Endothelial cell of umbilical vein (primary cell): ENCODE measurements around the gene MOGAT3. TPM values are rescaled to one million over a fixed set of nuclear protein-coding genes. Genes with fewer than 3 reads are reported as not detected.

Source experiments
- BruUV-seq: library from RNA; stranded (reverse); fragments of 400-500 nt; replicated peaks from 2 replicates; lab custom pipeline; 2021; lab: Mats Ljungman, UMichigan
- CTCF ChIA-PET: fragments of 300-600, 350-600 bp; sonication (Branson Sonifier 250); formaldehyde crosslinking; loops from one replicate; lab custom pipeline; 2021; ENCODE audit warnings: antibody characterized with exemption, inconsistent platforms; lab: Charles Lee
- POLR2A ChIA-PET: fragments of 300-600, 350-600 bp; sonication (Branson Sonifier 250); formaldehyde crosslinking; loops from one replicate; lab custom pipeline; 2021; ENCODE audit warnings: antibody characterized with exemption, inconsistent platforms; lab: Charles Lee
- DNase-seq: peaks from one replicate; pipeline ENCODE4 v3.0.0-alpha.2; 2011; ENCODE audit warnings: low read depth, low spot score
- FAIRE-seq: peaks from 2 replicates; lab custom pipeline; 2011; peaks lifted over from hg19 to GRCh38; lab: Jason Lieb, UNC
- H2AFZ ChIP-seq: 2 replicates; pipeline ENCODE4 v1.6.0; 2012; ENCODE audit warnings: low read depth, low read length, control low read depth, inconsistent platforms
- H3K27ac ChIP-seq: 2 replicates; pipeline ENCODE4 v1.5.1; 2011; ENCODE audit warnings: low read depth, mild to moderate bottlenecking, control low read depth, low read length, moderate library complexity; ENCODE audit not compliant: insufficient read depth
- H3K27me3 ChIP-seq, 2 experiments: 2 replicates each; pipeline versions ENCODE4 v1.6.0 to v1.6.1; 2011; ENCODE audit warnings: low read length in 2 of 2, mixed read lengths in 1 of 2; ENCODE audit not compliant: control insufficient read depth in 2 of 2, insufficient read depth in 2 of 2
- H3K36me3 ChIP-seq, 2 experiments: 2 replicates in 1 of 2; 3 replicates in 1 of 2; pipeline ENCODE4 v1.5.1; 2011; ENCODE audit warnings: low read length in 2 of 2, mild to moderate bottlenecking in 1 of 2, moderate library complexity in 1 of 2; ENCODE audit not compliant: control insufficient read depth in 2 of 2, insufficient read depth in 2 of 2; ENCODE audit errors: extremely low read depth in 1 of 2
- H3K4me1 ChIP-seq: 3 replicates; pipeline ENCODE4 v1.5.1; 2011; ENCODE audit warnings: mild to moderate bottlenecking, low read length; ENCODE audit not compliant: control insufficient read depth, insufficient read depth; ENCODE audit errors: extremely low read depth
- H3K4me2 ChIP-seq: 2 replicates; pipeline ENCODE4 v1.6.1; 2011; ENCODE audit warnings: low read length, control low read depth, mixed read lengths; ENCODE audit not compliant: insufficient read depth
- H3K4me3 ChIP-seq, 3 experiments: fragments of 200-600 bp in 1 of 3; sonication (generic), shearing (Covaris generic) in 1 of 3; replicated peaks in 1 of 3; 2 replicates each; pipeline ENCODE4 v1.5.1; 2011 to 2016; ENCODE audit warnings: control low read depth in 3 of 3, low read length in 3 of 3, mild to moderate bottlenecking in 2 of 3, inconsistent platforms in 1 of 3, low read depth in 1 of 3, moderate library complexity in 1 of 3; ENCODE audit not compliant: insufficient read depth in 1 of 3
- H3K79me2 ChIP-seq: 2 replicates; pipeline ENCODE4 v1.6.0; 2012; ENCODE audit warnings: low read length, inconsistent platforms; ENCODE audit not compliant: control insufficient read depth, insufficient read depth
- H3K9ac ChIP-seq: replicated peaks from 2 replicates; pipeline ENCODE3; 2011; ENCODE audit warnings: low read length, control low read depth; ENCODE audit not compliant: insufficient read depth; ENCODE audit errors: extremely low read depth
- H3K9me1 ChIP-seq: replicated peaks from 3 replicates; pipeline ENCODE4 v1.6.0; 2011; ENCODE audit warnings: mild to moderate bottlenecking, low read length; ENCODE audit not compliant: control insufficient read depth, insufficient read depth; ENCODE audit errors: extremely low read depth
- H3K9me3 ChIP-seq: replicated peaks from 2 replicates; pipeline ENCODE4 v1.5.1; 2012; ENCODE audit warnings: low read length, inconsistent platforms; ENCODE audit not compliant: control insufficient read depth, insufficient read depth
- H4K20me1 ChIP-seq: replicated peaks from 2 replicates; pipeline ENCODE3; 2011; ENCODE audit warnings: mild to moderate bottlenecking, low read length; ENCODE audit not compliant: control insufficient read depth, insufficient read depth; ENCODE audit errors: extremely low read depth
- EZH2 ChIP-seq: IDR thresholded peaks from 2 replicates; pipeline ENCODE4 v1.6.1; 2012; ENCODE audit warnings: borderline replicate concordance, low read depth, mild to moderate bottlenecking, moderate library complexity, low read length, inconsistent platforms; ENCODE audit not compliant: severe bottlenecking
- FOS ChIP-seq: IDR thresholded peaks from 2 replicates; pipeline ENCODE4 v1.6.1; 2011; ENCODE audit warnings: mild to moderate bottlenecking, low read length, moderate library complexity, borderline replicate concordance; ENCODE audit not compliant: insufficient read depth
- GATA2 ChIP-seq: IDR thresholded peaks from 2 replicates; pipeline ENCODE4 v1.7.0; 2011; ENCODE audit warnings: low read depth, mild to moderate bottlenecking, moderate library complexity, mixed read lengths, low read length; ENCODE audit not compliant: insufficient read length, insufficient read depth
- JUN ChIP-seq: IDR thresholded peaks from 2 replicates; pipeline ENCODE4 v1.6.1; 2011; ENCODE audit warnings: borderline replicate concordance, low read depth; ENCODE audit not compliant: insufficient read length, insufficient read depth
- MYC ChIP-seq: IDR thresholded peaks from one replicate; pipeline ENCODE4 v1.6.1; 2011; ENCODE audit warnings: mild to moderate bottlenecking, low read depth, low read length
- POLR2A ChIP-seq: IDR thresholded peaks from 2 replicates; pipeline ENCODE4 v1.6.1; 2012; ENCODE audit warnings: low read depth, mild to moderate bottlenecking, control low read depth, low read length
- POLR2AphosphoS5 ChIP-seq: IDR thresholded peaks from 2 replicates; pipeline ENCODE4 v1.6.1; 2012; ENCODE audit warnings: low read depth, mild to moderate bottlenecking, control low read depth, low read length, moderate library complexity; ENCODE audit not compliant: insufficient read depth
- dilution Hi-C: fragments of 300-500 bp; cut with MboI; formaldehyde crosslinking; loops from one replicate; pipeline ENCODE4 v1.15.0; 2019; ENCODE audit warnings: low sequenced_read_pairs; ENCODE audit not compliant: extremely low pct_ligation_motif_present
- intact Hi-C: fragments of 100-400 bp; cut with micrococcal nuclease; formaldehyde crosslinking; loops from one replicate; pipeline ENCODE4 v1.10.0; 2022
- polyA plus RNA-seq, 4 experiments: library from polyadenylated mRNA; depleted of rRNA in 3 of 4; stranded (reverse) in 3 of 4; unstranded in 1 of 4; fragments of >200 nt; gene quantifications; 2 replicates each; pipeline versions ENCODE4 v1.2.1 to v1.2.3, GENCODE V29; 2011 to 2012; ENCODE audit warnings: missing spikeins in 1 of 4
- total RNA-seq: library from RNA; stranded (reverse); gene quantifications from 2 replicates; pipeline ENCODE4 v1.2.3, GENCODE V29; 2021
- TF ChIP-seq, protein P1 (sequence below), 2 donors: IDR thresholded peaks; 1 replicate in 1 of 2; 2 replicates in 1 of 2; pipeline ENCODE4 v1.5.1; 2011; ENCODE audit warnings: low read length in 2 of 2, mild to moderate bottlenecking in 2 of 2, moderate library complexity in 2 of 2, control low read depth in 1 of 2, inconsistent platforms in 1 of 2, low read depth in 1 of 2; ENCODE audit not compliant: insufficient read depth in 1 of 2; ENCODE audit errors: extremely low read depth in 1 of 2
- TF ChIP-seq, protein P2 (sequence below): IDR thresholded peaks from 2 replicates; pipeline ENCODE4 v1.6.1; 2011; ENCODE audit not compliant: insufficient read depth, insufficient read length

MOGAT3 gene
- total and polyA plus RNA-seq, 2 donors (not counting 3 experiments of a cell fraction or from before 2014, with no cell fraction given) = not detected

DNA sequence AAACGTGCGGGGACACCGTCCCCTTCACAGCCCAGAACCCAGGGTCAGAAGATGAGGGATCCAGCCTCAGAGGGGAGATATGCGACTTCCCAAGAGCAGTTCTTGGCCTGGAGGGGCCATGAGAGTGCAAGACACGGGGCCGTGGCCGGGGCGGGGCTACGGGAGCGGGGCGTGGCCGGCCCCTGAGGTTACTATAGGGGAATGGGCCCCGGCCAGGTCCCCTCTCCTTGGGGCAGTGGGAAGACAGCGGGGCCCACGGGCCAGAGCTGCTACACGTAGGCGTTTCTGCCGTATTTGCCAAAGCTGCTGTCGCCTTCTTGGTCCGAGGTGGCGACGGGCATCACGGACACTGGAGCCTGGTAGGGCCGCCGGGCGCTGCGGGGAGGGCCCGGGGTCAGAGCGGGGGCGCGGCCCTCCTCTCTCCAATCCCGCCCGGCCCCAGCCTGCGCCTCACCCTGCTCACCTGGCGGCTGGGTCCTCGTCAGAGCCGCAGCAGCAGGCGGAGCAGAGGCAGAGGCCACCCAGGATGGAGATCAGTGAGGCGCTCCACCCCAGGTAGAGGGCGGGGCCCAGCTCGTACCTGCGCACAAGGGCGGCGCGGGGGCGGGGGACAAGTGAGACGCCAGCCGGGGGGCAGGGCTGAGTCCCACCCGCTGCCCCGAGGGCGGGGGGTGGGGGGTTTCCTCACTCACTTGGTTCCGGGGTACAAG, 31.5 kb upstream of the MOGAT3 start:
- Histone ChIP-seq H3K4me3 (peak overlapping the region in 1 of 3 experiments; percentile 18), H3K79me2 (no peaks in the 10 kb centered on the region), H3K9me1 (no peaks in the 10 kb centered on the region), H2AFZ (peak overlapping the region; percentile 45), H3K9me3 (no peaks in the 10 kb centered on the region), H3K4me1 (peaks cover 14% of the 10 kb centered on the region), H3K27me3 (no peaks in the 10 kb centered on the region), H3K36me3 (peaks cover 0 to 6% of the 10 kb centered on the region in 2 experiments), H3K4me2 (peak overlapping the region; percentile 5), H3K27ac (no peak overlapping the region), H4K20me1 (no peaks in the 10 kb centered on the region), H3K9ac (no peak overlapping the region)
- intact Hi-C loops (no loop called here), dilution Hi-C loops (no loop called here)
- FAIRE-seq (no peak), DNase-seq (peak; percentile 10)
- POLR2A ChIA-PET = no interaction called here
- BruUV-seq = TSS peak; percentile 14
- TF ChIP-seq POLR2A = no peak
- TF ChIP-seq, protein P1, sequence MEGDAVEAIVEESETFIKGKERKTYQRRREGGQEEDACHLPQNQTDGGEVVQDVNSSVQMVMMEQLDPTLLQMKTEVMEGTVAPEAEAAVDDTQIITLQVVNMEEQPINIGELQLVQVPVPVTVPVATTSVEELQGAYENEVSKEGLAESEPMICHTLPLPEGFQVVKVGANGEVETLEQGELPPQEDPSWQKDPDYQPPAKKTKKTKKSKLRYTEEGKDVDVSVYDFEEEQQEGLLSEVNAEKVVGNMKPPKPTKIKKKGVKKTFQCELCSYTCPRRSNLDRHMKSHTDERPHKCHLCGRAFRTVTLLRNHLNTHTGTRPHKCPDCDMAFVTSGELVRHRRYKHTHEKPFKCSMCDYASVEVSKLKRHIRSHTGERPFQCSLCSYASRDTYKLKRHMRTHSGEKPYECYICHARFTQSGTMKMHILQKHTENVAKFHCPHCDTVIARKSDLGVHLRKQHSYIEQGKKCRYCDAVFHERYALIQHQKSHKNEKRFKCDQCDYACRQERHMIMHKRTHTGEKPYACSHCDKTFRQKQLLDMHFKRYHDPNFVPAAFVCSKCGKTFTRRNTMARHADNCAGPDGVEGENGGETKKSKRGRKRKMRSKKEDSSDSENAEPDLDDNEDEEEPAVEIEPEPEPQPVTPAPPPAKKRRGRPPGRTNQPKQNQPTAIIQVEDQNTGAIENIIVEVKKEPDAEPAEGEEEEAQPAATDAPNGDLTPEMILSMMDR (IDR thresholded peaks at IDR 0.05; ENCODE audit: extremely low read depth in 1 of 2, insufficient read depth in 1 of 2, low read depth in 1 of 2, low read length in 2 of 2) = no peak
- TF ChIP-seq POLR2AphosphoS5 = peak; percentile 7
- no peak for TF ChIP-seq JUN
- TF ChIP-seq EZH2 = no peak
- no peak for TF ChIP-seq FOS
- TF ChIP-seq MYC = no peak
- TF ChIP-seq GATA2 = no peak
- TF ChIP-seq, protein P2, sequence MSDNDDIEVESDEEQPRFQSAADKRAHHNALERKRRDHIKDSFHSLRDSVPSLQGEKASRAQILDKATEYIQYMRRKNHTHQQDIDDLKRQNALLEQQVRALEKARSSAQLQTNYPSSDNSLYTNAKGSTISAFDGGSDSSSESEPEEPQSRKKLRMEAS = no peak
- CTCF ChIA-PET = interaction anchor here (0.8 to 8.1 kb wide), 4 partner anchors 12 to 51 kb away, joined by 3 to 42 read pairs (median 7); partner anchors contain the start of genes FIS1, PLOD3 and ZNHIT1
